Spleen (tissue), 7 donors: ENCODE results near the gene FCRL4.
A peak's percentile ranks its signal among the peaks of the same experiment; 100 is the strongest.

Experiments used
- CTCF ChIP-seq, 11 experiments: fragments of 200-600 bp in 7 of 11; fragments of 450-650 bp in 4 of 11; sonication (generic) in 4 of 11; IDR thresholded peaks in 8 of 11; conservative IDR thresholded peaks in 3 of 11; 1 replicate in 7 of 11; 2 replicates in 4 of 11; pipeline versions ENCODE4 v1.4.0 to v1.8.0; 2016 to 2021; ENCODE audit warnings: antibody characterized with exemption in 11 of 11, inconsistent platforms in 4 of 11, mild to moderate bottlenecking in 1 of 11
- POLR2A ChIP-seq, 3 donors: fragments of 450-650 bp; IDR thresholded peaks; one replicate each; pipeline ENCODE4 v1.5.1; 2017; ENCODE audit warnings: antibody characterized with exemption in 3 of 3, mild to moderate bottlenecking in 1 of 3
- POLR2AphosphoS5 ChIP-seq, 3 donors: sonication (generic); formaldehyde crosslinking; IDR thresholded peaks; one replicate each; pipeline ENCODE4 v1.5.1; 2017; ENCODE audit warnings: antibody characterized with exemption in 3 of 3
- donor health status: DM: no; HTN: no; CAD: no; lungs with moderate emphysema.
- donor health status: DM: no; HTN: no; CAD: no.
- donor health status: DM: no; HTN: no; CAD: no.

- TF ChIP-seq CTCF (IDR thresholded peaks at IDR 0.05 in 8 of 11, conservative IDR thresholded peaks at IDR 0.05 in 3 of 11) (no peak), POLR2A (IDR thresholded peaks at IDR 0.05) (no peak), POLR2AphosphoS5 (IDR thresholded peaks at IDR 0.05) (peak in 2 of 3 donors; percentile 29 to 43)
These were observed 74.0 kb downstream of the FCRL4 start for GRCh38 chr1:157523774-157524493.
